HUES6 (cell line): ENCODE results near the gene DGCR8.

Experiments used
- H3K27ac ChIP-seq: 2 replicates; pipeline ENCODE4 v1.7.0; 2013; ENCODE audit warnings: low read depth, mild to moderate bottlenecking, low read length, inconsistent platforms
- H3K27me3 ChIP-seq: 2 replicates; pipeline ENCODE4 v1.6.1; 2013; ENCODE audit warnings: low read length; ENCODE audit not compliant: control insufficient read depth, insufficient read depth
- H3K36me3 ChIP-seq: 2 replicates; pipeline ENCODE4 v1.6.1; 2013; ENCODE audit warnings: low read length; ENCODE audit not compliant: control insufficient read depth, insufficient read depth
- H3K4me1 ChIP-seq: 2 replicates; pipeline ENCODE4 v1.6.1; 2013; ENCODE audit warnings: low read length; ENCODE audit not compliant: control insufficient read depth, insufficient read depth
- H3K4me3 ChIP-seq: 2 replicates; pipeline ENCODE4 v1.5.1; 2013; ENCODE audit warnings: low read depth, low read length
- H3K9ac ChIP-seq: one replicate; pipeline ENCODE4 v1.6.1; 2013; ENCODE audit warnings: mild to moderate bottlenecking, low read length
- H3K9me3 ChIP-seq: 2 replicates; pipeline ENCODE4 v1.6.1; 2013; ENCODE audit warnings: low read depth, low read length; ENCODE audit not compliant: control insufficient read depth, insufficient read depth

Gene DGCR8

GRCh38 chr22:20146777-20147176, 66.7 kb downstream of the DGCR8 start:
- no peak overlapping the region for H3K4me3 ChIP-seq
- no peak overlapping the region for H3K9ac ChIP-seq
- H3K27me3 ChIP-seq, result no peaks in the 10 kb centered on the region
- no peaks in the 10 kb centered on the region for H3K4me1 ChIP-seq
- peaks cover 4% of the 10 kb centered on the region; the same call in 1 of the 2 replicates for H3K36me3 ChIP-seq
- no peak overlapping the region for H3K27ac ChIP-seq
- H3K9me3 ChIP-seq, result no peaks in the 10 kb centered on the region

GRCh38 chr22:20147237-20147988, 67.4 kb downstream of the DGCR8 start:
- Histone ChIP-seq H3K27me3 (no peaks in the 10 kb centered on the region), H3K4me1 (no peaks in the 10 kb centered on the region), H3K9me3 (no peaks in the 10 kb centered on the region), H3K9ac (no peak overlapping the region), H3K4me3 (no peak overlapping the region), H3K27ac (no peak overlapping the region), H3K36me3 (peaks cover 4% of the 10 kb centered on the region; the same call in 1 of the 2 replicates)

- no peak overlapping the region for H3K27ac ChIP-seq
- peaks cover 4% of the 10 kb centered on the region; the same call in 1 of the 2 replicates for H3K36me3 ChIP-seq
- no peaks in the 10 kb centered on the region for H3K9me3 ChIP-seq
- H3K27me3 ChIP-seq, result no peaks in the 10 kb centered on the region
- H3K4me3 ChIP-seq, result no peak overlapping the region
- no peaks in the 10 kb centered on the region for H3K4me1 ChIP-seq
- no peak overlapping the region for H3K9ac ChIP-seq
Measured at GRCh38 chr22:20148414-20148813, 68.4 kb downstream of the DGCR8 start.

GRCh38 chr22:20149257-20150250, 69.5 kb downstream of the DGCR8 start:
- H3K27ac ChIP-seq, result no peak overlapping the region
- no peaks in the 10 kb centered on the region for H3K27me3 ChIP-seq
- H3K9me3 ChIP-seq, result no peaks in the 10 kb centered on the region
- H3K36me3 ChIP-seq, result no peaks in the 10 kb centered on the region; the same call in 1 of the 2 replicates
- no peak overlapping the region for H3K9ac ChIP-seq
- no peak overlapping the region for H3K4me3 ChIP-seq
- H3K4me1 ChIP-seq, result no peaks in the 10 kb centered on the region

DNA sequence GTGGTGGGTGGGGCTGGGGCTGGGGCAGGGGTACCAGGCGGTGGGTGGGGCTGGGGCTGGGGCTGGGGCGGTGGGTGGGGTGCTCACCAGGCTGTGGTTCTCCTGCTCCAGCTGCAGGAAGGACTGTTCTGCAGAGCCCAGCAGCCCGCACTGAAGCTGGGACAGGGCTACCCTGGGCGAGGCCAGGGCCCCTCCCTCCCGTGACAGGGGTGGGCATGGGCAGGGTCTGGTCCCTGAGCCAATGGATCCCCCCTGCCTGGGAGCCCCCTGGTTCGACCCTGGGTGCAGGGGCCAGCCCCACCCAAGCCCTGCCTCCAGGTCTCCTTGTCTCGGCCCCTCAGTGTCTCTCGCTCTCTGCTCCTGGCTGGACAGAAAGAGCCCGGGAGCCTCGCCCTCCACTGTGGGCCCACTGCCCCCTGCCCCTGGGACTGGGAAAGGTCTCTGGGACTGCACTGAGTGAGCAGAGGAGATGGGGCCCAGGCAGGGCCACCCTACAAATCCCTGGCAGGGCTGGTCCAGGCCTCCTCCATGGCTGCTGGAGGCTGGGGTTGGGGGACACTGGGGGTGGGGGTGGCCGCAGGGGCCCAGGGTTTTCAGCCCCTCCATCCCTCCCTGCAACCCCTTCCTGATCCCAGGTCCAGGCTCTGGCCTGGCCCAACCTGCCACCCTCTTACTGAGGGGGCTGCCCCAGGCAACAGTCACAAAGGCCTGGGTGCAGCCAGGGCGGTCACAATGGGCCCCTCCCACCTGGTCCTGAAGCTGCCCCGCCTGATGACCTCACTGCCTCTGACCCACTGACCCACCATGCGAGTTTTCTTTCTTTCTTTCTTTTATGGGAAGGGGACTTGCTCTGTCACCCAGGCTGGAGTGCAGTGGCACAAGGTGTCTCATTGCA, 70.6 kb downstream of the DGCR8 start, which contains the start of gene CCDC188:
Gene CCDC188, minus strand, starts transcription at position 675 of the 895 bp plus-strand sequence. Its CDS starts 69 bp downstream, at position 606.
- Histone ChIP-seq H3K9me3 (no peaks in the 10 kb centered on the region), H3K27ac (no peak within 1 kb of the TSS), H3K27me3 (no peaks in the 10 kb centered on the region), H3K36me3 (no peaks in the 10 kb centered on the region), H3K4me1 (no peaks in the 10 kb centered on the region), H3K9ac (no peak within 1 kb of the TSS), H3K4me3 (no peak within 1 kb of the TSS)

- H3K27me3 ChIP-seq, result no peaks in the 10 kb centered on the region
- H3K9ac ChIP-seq, result no peak overlapping the region
- H3K9me3 ChIP-seq, result no peaks in the 10 kb centered on the region
- no peaks in the 10 kb centered on the region for H3K36me3 ChIP-seq
- no peak overlapping the region for H3K4me3 ChIP-seq
- H3K27ac ChIP-seq, result no peak overlapping the region
- no peaks in the 10 kb centered on the region for H3K4me1 ChIP-seq
Measured at GRCh38 chr22:20151276-20151588, 71.2 kb downstream of the DGCR8 start.

DNA sequence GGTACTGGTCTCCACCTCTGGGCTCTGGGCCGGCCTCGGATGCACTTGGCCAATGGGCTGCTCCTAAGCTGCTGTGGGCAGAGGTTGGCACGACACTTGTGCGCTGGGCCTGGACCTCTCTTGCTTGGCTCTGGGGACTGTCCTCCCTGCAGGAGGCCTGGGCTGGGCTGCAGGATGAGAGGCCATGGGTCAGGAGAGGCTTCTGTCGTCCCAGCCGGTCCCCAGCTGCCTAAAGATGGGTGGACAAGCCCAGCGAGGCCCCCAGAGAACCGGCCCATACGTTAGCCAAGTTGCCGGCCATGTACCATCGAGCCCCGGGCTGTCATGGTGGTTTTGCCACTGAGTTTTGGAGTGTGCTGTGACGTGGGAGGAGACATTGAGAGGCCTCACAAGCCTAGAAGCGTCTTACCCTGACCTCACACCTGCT, 72.4 kb downstream of the DGCR8 start:
- no peak overlapping the region for H3K27ac ChIP-seq
- no peaks in the 10 kb centered on the region for H3K4me1 ChIP-seq
- H3K9ac ChIP-seq, result no peak overlapping the region
- H3K4me3 ChIP-seq, result no peak overlapping the region
- H3K36me3 ChIP-seq, result no peaks in the 10 kb centered on the region
- H3K9me3 ChIP-seq, result no peaks in the 10 kb centered on the region
- no peaks in the 10 kb centered on the region for H3K27me3 ChIP-seq

DNA sequence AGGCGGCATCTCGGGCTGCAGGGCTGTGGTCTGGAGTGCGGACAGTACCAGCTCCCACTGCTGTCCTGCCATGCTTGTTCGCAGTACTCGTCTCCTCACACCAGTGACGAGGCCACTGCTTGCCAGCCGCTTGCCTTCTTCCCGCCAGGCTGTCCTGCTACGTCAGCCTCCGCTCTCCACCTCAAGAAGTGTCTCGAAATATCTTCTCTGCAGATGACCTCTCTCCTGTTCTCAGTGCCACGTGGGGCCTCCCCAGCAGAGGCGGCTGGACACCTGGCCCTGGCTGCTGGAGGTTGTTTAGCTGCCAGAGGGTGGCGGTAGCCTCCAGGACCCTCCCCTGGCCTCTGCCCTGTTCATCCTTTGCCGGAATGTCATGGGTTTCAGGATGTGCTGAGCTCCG, 73.9 kb downstream of the DGCR8 start:
- Histone ChIP-seq H3K4me3 (no peak overlapping the region), H3K9ac (no peak overlapping the region), H3K9me3 (no peaks in the 10 kb centered on the region), H3K36me3 (no peaks in the 10 kb centered on the region), H3K27me3 (no peaks in the 10 kb centered on the region), H3K27ac (no peak overlapping the region), H3K4me1 (peaks cover 2% of the 10 kb centered on the region; the same call in 1 of the 2 replicates)

- H3K9ac ChIP-seq, result no peak overlapping the region
- H3K27me3 ChIP-seq, result no peaks in the 10 kb centered on the region
- H3K36me3 ChIP-seq, result no peaks in the 10 kb centered on the region
- no peaks in the 10 kb centered on the region for H3K9me3 ChIP-seq
- H3K4me1 ChIP-seq, result peaks cover 7% of the 10 kb centered on the region; the same call in 1 of the 2 replicates
- no peak overlapping the region for H3K27ac ChIP-seq
- no peak overlapping the region for H3K4me3 ChIP-seq
Measured at GRCh38 chr22:20154602-20155187, 74.7 kb downstream of the DGCR8 start.

DNA sequence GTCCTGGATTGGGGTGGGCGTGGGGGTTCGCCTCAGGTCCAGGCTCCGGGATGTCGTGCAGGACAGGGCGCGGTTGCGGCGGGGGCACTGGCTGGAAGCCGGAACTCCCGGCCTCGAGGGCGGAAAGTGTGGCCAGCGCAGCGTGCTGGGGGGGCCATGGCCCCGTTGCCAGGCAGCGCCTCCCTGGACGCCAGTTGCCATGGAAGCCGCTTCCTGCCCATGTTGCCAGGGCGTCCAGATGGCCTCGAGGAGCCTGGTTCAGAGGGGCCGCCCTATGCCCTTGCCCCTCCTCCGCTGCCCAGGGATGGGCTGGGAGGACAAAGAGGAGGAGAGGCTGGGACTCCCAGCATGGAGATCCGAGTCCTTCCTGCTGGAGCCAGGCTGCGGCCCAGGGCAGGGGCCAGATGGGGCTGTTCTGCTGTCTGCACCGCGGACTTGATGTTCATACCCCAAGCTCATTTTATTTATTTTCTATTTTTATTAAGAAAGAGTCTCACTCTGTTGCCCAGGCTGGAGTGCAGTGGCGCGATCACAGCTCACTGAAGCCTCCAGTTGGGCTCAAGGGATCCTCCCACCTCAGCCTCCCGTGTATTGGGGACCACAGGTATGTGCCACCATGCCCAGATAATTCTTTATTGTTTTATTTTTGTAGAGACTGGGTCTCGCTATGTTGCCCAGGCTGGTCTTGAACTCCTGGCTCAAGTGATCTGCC, 75.4 kb downstream of the DGCR8 start:
- Histone ChIP-seq H3K27ac (no peak overlapping the region), H3K27me3 (no peaks in the 10 kb centered on the region), H3K4me1 (peaks cover 7% of the 10 kb centered on the region; the same call in 1 of the 2 replicates), H3K4me3 (no peak overlapping the region), H3K9me3 (no peaks in the 10 kb centered on the region), H3K36me3 (no peaks in the 10 kb centered on the region), H3K9ac (no peak overlapping the region)
